SK-N-SH (cell line): ENCODE data around the gene BCAS3. TPM values are rescaled to one million over a fixed set of nuclear protein-coding genes. Genes with fewer than 3 reads are reported as not detected.

ENCODE experiments used
- CTCF ChIA-PET: fragments of 300-600, 350-600 bp; formaldehyde crosslinking; extraction: SDS; loops from one replicate; lab custom pipeline; 2021; lab: Yijun Ruan, JAX
- POLR2A ChIA-PET: fragments of 350-600 bp; sonication (Branson Sonifier 250); formaldehyde crosslinking; extraction: SDS; loops from one replicate; lab custom pipeline; 2020; ENCODE audit warnings: antibody characterized with exemption, inconsistent platforms; lab: Yijun Ruan, JAX
- DNase-seq: peaks from one replicate; pipeline ENCODE4 v3.0.0; 2012
- H2AFZ ChIP-seq: fragments of 200-600 bp; sonication (generic); 2 replicates; pipeline ENCODE4 v1.8.1; 2016; ENCODE audit warnings: antibody characterized with exemption, mild to moderate bottlenecking, low read depth
- H3F3A ChIP-seq: fragments of 200-600 bp; sonication (generic); replicated peaks from 2 replicates; pipeline ENCODE3; 2016; ENCODE audit warnings: antibody characterized with exemption, mild to moderate bottlenecking; ENCODE audit not compliant: insufficient read depth
- H3K27ac ChIP-seq, 2 experiments: fragments of 200-500 bp in 1 of 2; fragments of 200-600 bp in 1 of 2; sonication (Bioruptor generic) in 1 of 2; sonication (generic), shearing (Covaris generic) in 1 of 2; 2 replicates each; pipeline versions ENCODE4 v1.5.1 to v1.6.1; 2014 to 2016; ENCODE audit warnings: low read depth in 2 of 2, inconsistent platforms in 1 of 2, low read length in 1 of 2, mild to moderate bottlenecking in 1 of 2, mixed read lengths in 1 of 2
- H3K27me3 ChIP-seq: fragments of 200-600 bp; sonication (generic), shearing (Covaris generic); 2 replicates; pipeline ENCODE4 v1.6.1; 2016; ENCODE audit warnings: mixed run types; ENCODE audit not compliant: insufficient read depth
- H3K36me3 ChIP-seq, 2 experiments: fragments of 200-500 bp in 1 of 2; fragments of 200-600 bp in 1 of 2; sonication (Bioruptor generic) in 1 of 2; sonication (generic) in 1 of 2; replicated peaks in 1 of 2; 2 replicates each; pipeline versions ENCODE3 to v1.5.1; 2014 to 2016; ENCODE audit warnings: low read length in 1 of 2, mild to moderate bottlenecking in 1 of 2; ENCODE audit not compliant: insufficient read depth in 2 of 2, control insufficient read depth in 1 of 2
- H3K4me1 ChIP-seq, 2 experiments: fragments of 200-500 bp in 1 of 2; fragments of 200-600 bp in 1 of 2; sonication (Bioruptor generic) in 1 of 2; sonication (generic), shearing (Covaris generic) in 1 of 2; 2 replicates each; pipeline versions ENCODE4 v1.5.1 to v1.6.1; 2014 to 2016; ENCODE audit warnings: low read depth in 1 of 2, low read length in 1 of 2, mixed run types in 1 of 2; ENCODE audit not compliant: insufficient read depth in 2 of 2, control insufficient read depth in 1 of 2
- H3K4me2 ChIP-seq: fragments of 200-600 bp; sonication (generic), shearing (Covaris generic); 2 replicates; pipeline ENCODE4 v1.6.1; 2017; ENCODE audit warnings: mixed run types
- H3K4me3 ChIP-seq, 2 experiments: fragments of 200-500 bp in 1 of 2; fragments of 200-600 bp in 1 of 2; sonication (Bioruptor generic) in 1 of 2; sonication (generic), shearing (Covaris generic) in 1 of 2; 2 replicates each; pipeline versions ENCODE4 v1.5.1 to v1.8.1; 2014 to 2016; ENCODE audit warnings: low read depth in 2 of 2, inconsistent platforms in 1 of 2, low read length in 1 of 2, mild to moderate bottlenecking in 1 of 2, mixed read lengths in 1 of 2, moderate library complexity in 1 of 2
- H3K79me2 ChIP-seq: fragments of 200-600 bp; sonication (generic); 2 replicates; pipeline ENCODE4 v1.8.1; 2017; ENCODE audit warnings: mild to moderate bottlenecking; ENCODE audit not compliant: insufficient read depth
- H3K9ac ChIP-seq: fragments of 200-600 bp; sonication (generic); 2 replicates; pipeline ENCODE4 v1.6.1; 2017; ENCODE audit warnings: mixed run types
- H3K9me2 ChIP-seq: fragments of 200-600 bp; sonication (generic); 2 replicates; pipeline ENCODE4 v1.6.1; 2017; ENCODE audit warnings: mixed run types
- H3K9me3 ChIP-seq: fragments of 200-600 bp; sonication (generic); 2 replicates; pipeline ENCODE4 v1.6.1; 2017; ENCODE audit warnings: mixed run types, mild to moderate bottlenecking, moderate library complexity
- H4K20me1 ChIP-seq: fragments of 200-600 bp; sonication (generic); 2 replicates; pipeline ENCODE4 v1.6.1; 2017; ENCODE audit warnings: mild to moderate bottlenecking, mixed run types; ENCODE audit not compliant: insufficient read depth
- EP300 ChIP-seq, 2 experiments: IDR thresholded peaks; 2 replicates each; pipeline versions ENCODE4 v1.4.0 to v1.6.1; 2012; ENCODE audit warnings: borderline replicate concordance in 1 of 2, low read depth in 1 of 2, low read length in 1 of 2
- FOSL2 ChIP-seq: IDR thresholded peaks from 2 replicates; pipeline ENCODE4 v1.4.0; 2012; ENCODE audit warnings: low read depth, mild to moderate bottlenecking, moderate library complexity, borderline replicate concordance
- GABPA ChIP-seq: IDR thresholded peaks from 2 replicates; pipeline ENCODE4 v1.4.0; 2012; ENCODE audit warnings: low read depth, mild to moderate bottlenecking
- JUND ChIP-seq: IDR thresholded peaks from 2 replicates; pipeline ENCODE4 v1.4.0; 2012
- POLR2AphosphoS5 ChIP-seq: IDR thresholded peaks from 2 replicates; pipeline ENCODE4 v1.6.1; 2012; ENCODE audit warnings: low read depth, low read length
- RAD21 ChIP-seq: IDR thresholded peaks from 2 replicates; pipeline ENCODE4 v1.6.1; 2012; ENCODE audit warnings: mild to moderate bottlenecking, low read length
- RFX5 ChIP-seq: IDR thresholded peaks from 2 replicates; pipeline ENCODE4 v1.6.1; 2012; ENCODE audit warnings: mild to moderate bottlenecking, improper control_type of control experiment, low read length
- RXRA ChIP-seq: IDR thresholded peaks from 2 replicates; pipeline ENCODE4 v1.4.0; 2012; ENCODE audit warnings: low read depth, mild to moderate bottlenecking, borderline replicate concordance
- SIN3A ChIP-seq: IDR thresholded peaks from 2 replicates; pipeline ENCODE4 v1.6.1; 2012; ENCODE audit warnings: low read depth, mild to moderate bottlenecking, low read length, moderate library complexity, borderline replicate concordance
- TCF12 ChIP-seq: IDR thresholded peaks from 2 replicates; pipeline ENCODE4 v1.4.0; 2012
- TEAD4 ChIP-seq: IDR thresholded peaks from 2 replicates; pipeline ENCODE4 v1.4.0; 2012; ENCODE audit warnings: mild to moderate bottlenecking, borderline replicate concordance; ENCODE audit not compliant: insufficient read depth
- YY1 ChIP-seq: IDR thresholded peaks from 2 replicates; pipeline ENCODE4 v1.4.0; 2012; ENCODE audit warnings: low read depth, mild to moderate bottlenecking
- WGBS: methylation state at CpG from one replicate; pipeline ENCODE4 v1.1.6; 2017; ENCODE audit warnings: low lambda C conversion rate; 5-methylcytosine and 5-hydroxymethylcytosine counted together
- polyA plus RNA-seq, 3 experiments: library from polyadenylated mRNA; depleted of rRNA; stranded (reverse); fragments of >200 nt; gene quantifications; 2 replicates each; pipeline ENCODE4 v1.2.3, GENCODE V29; 2012
- TF ChIP-seq, protein P1 (sequence below): fragments of 150-350 bp; IDR thresholded peaks from 2 replicates; pipeline ENCODE4 v1.6.1; 2016; ENCODE audit warnings: mild to moderate bottlenecking, low read depth, low read length
- TF ChIP-seq, protein P2 (sequence below): fragments of 200-600 bp; sonication (generic); IDR thresholded peaks from 2 replicates; pipeline ENCODE4 v1.6.1; 2017; ENCODE audit warnings: antibody characterized with exemption, mild to moderate bottlenecking, moderate library complexity
- TF ChIP-seq, protein P3 (sequence below): IDR thresholded peaks from 2 replicates; pipeline ENCODE4 v1.4.0; 2012; ENCODE audit warnings: low read depth
- TF ChIP-seq, protein P4 (sequence below): IDR thresholded peaks from 2 replicates; pipeline ENCODE4 v1.4.0; 2012; ENCODE audit warnings: low read depth, borderline replicate concordance
- TF ChIP-seq, protein P5 (sequence below): IDR thresholded peaks from 2 replicates; pipeline ENCODE4 v1.6.1; 2012; ENCODE audit warnings: mild to moderate bottlenecking, low read depth, low read length, moderate library complexity
- TF ChIP-seq, protein P6 (sequence below): fragments of 150-350 bp; IDR thresholded peaks from 2 replicates; pipeline ENCODE4 v1.6.1; 2017; ENCODE audit warnings: antibody characterized with exemption, low read length, low read depth, borderline replicate concordance
- TF ChIP-seq, protein P7 (sequence below): IDR thresholded peaks from 2 replicates; pipeline ENCODE4; 2012

Gene BCAS3
- polyA plus RNA-seq, 1 of the 3 experiments (the other 2 are of a cell fraction), result 5.9 TPM

DNA sequence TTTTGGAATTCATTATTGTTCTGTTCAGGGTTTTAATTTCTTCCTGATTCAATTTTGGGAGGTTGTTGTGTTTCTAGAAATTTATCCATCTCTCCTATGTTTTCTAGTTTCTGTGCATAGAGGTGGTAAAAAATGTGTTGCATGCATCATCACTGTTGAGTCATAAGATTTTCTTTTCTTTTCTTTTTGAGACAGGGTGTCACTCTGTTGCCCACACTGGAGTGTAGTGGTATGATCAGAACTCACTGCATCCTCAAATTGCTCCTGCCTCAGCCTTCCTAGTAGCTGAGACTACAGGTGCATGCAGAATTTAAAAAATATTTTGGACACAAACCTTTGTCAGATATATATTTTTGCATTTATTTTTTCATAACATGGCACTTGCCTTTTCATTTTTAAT lies 184.8 kb downstream of the BCAS3 start (continued):
- TF ChIP-seq, protein P1, sequence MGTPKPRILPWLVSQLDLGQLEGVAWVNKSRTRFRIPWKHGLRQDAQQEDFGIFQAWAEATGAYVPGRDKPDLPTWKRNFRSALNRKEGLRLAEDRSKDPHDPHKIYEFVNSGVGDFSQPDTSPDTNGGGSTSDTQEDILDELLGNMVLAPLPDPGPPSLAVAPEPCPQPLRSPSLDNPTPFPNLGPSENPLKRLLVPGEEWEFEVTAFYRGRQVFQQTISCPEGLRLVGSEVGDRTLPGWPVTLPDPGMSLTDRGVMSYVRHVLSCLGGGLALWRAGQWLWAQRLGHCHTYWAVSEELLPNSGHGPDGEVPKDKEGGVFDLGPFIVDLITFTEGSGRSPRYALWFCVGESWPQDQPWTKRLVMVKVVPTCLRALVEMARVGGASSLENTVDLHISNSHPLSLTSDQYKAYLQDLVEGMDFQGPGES, result no peak
- TF ChIP-seq POLR2AphosphoS5, result no peak
- no peak for TF ChIP-seq RFX5
- no peak for TF ChIP-seq EP300 (IDR thresholded peaks at IDR 0.05; ENCODE audit: borderline replicate concordance in 1 of 2, low read depth in 1 of 2, low read length in 1 of 2)
- TF ChIP-seq, protein P2, sequence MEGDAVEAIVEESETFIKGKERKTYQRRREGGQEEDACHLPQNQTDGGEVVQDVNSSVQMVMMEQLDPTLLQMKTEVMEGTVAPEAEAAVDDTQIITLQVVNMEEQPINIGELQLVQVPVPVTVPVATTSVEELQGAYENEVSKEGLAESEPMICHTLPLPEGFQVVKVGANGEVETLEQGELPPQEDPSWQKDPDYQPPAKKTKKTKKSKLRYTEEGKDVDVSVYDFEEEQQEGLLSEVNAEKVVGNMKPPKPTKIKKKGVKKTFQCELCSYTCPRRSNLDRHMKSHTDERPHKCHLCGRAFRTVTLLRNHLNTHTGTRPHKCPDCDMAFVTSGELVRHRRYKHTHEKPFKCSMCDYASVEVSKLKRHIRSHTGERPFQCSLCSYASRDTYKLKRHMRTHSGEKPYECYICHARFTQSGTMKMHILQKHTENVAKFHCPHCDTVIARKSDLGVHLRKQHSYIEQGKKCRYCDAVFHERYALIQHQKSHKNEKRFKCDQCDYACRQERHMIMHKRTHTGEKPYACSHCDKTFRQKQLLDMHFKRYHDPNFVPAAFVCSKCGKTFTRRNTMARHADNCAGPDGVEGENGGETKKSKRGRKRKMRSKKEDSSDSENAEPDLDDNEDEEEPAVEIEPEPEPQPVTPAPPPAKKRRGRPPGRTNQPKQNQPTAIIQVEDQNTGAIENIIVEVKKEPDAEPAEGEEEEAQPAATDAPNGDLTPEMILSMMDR, result no peak
- no peak for TF ChIP-seq YY1
- no peak for TF ChIP-seq RAD21
- no peak for TF ChIP-seq SIN3A

DNA sequence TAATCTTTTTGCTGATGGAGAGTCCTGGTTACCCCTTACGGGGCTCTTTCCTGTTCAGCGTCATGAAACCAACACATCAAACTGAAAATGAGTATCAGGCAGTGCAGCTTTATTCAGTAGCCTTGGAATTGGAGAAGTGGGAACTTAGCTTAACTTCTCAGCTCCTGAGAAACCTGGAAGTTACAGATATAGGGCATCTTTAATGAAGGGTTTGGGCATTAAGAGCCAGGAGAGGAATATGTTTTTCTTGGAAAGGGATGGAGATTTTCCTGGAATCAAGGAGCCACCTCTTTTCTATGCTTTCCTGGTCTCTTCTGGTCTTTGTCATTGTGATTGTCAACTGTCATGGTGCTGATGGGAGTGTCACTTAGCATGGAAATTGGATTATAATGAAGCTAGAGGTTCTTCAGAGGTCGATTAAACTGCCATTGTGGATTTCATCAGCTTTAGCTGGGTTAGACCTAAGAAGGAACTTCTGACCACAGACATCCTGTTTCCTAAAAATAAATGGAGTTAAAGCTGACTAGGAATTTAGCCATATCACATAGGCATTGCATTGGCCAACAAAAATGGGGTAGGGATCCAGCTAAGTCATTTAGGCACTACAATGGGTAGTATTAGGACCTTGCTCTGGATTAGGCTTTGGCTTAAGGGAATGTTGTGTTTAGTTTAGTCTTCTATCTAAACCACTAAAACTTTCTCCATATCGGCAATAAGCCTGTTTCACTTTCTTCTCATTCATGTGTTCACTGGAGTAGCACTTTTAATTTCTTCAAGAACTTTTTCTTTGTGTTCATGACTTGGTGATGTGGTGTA lies 186.4 kb downstream of the BCAS3 start:
- peak overlapping the region; percentile 15; the same call in 1 of the 2 replicates for H3K4me2 ChIP-seq
- CTCF ChIA-PET, result interaction anchor here (0.7 kb wide), 2 partner anchors 12 to 143 kb away, joined by 3 read pairs; no protein-coding TSS in a partner anchor
- no peaks in the 10 kb centered on the region for H3K36me3 ChIP-seq
- no peak overlapping the region for H3K9ac ChIP-seq
- H3K4me3 ChIP-seq, result no peak overlapping the region
- no peaks in the 10 kb centered on the region for H3K79me2 ChIP-seq
- no peaks in the 10 kb centered on the region for H4K20me1 ChIP-seq
- H3K27me3 ChIP-seq, result no peaks in the 10 kb centered on the region
- no peaks in the 10 kb centered on the region for H3K9me3 ChIP-seq
- H3K27ac ChIP-seq, result no peak overlapping the region
- H3K9me2 ChIP-seq, result no peaks in the 10 kb centered on the region
- no peaks in the 10 kb centered on the region; a peak in 1 of 4 replicates for H3K4me1 ChIP-seq
- H3F3A ChIP-seq, result no peaks in the 10 kb centered on the region
- POLR2A ChIA-PET, result no interaction called here
- DNase-seq, result no peak
- WGBS, result 72% methylated on average over 4 of the region's 4 CpGs
- H2AFZ ChIP-seq, result peak overlapping the region; percentile 3; the same call in 1 of the 2 replicates
- TF ChIP-seq RXRA (no peak), FOSL2 (no peak), TEAD4 (no peak), GABPA (no peak), JUND (no peak), TCF12 (no peak), SIN3A (no peak)
- TF ChIP-seq, protein P3, sequence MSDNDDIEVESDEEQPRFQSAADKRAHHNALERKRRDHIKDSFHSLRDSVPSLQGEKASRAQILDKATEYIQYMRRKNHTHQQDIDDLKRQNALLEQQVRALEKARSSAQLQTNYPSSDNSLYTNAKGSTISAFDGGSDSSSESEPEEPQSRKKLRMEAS, result no peak
- TF ChIP-seq, protein P4, sequence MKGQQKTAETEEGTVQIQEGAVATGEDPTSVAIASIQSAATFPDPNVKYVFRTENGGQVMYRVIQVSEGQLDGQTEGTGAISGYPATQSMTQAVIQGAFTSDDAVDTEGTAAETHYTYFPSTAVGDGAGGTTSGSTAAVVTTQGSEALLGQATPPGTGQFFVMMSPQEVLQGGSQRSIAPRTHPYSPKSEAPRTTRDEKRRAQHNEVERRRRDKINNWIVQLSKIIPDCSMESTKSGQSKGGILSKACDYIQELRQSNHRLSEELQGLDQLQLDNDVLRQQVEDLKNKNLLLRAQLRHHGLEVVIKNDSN, result no peak
- TF ChIP-seq, protein P1, result no peak
- TF ChIP-seq, protein P5, sequence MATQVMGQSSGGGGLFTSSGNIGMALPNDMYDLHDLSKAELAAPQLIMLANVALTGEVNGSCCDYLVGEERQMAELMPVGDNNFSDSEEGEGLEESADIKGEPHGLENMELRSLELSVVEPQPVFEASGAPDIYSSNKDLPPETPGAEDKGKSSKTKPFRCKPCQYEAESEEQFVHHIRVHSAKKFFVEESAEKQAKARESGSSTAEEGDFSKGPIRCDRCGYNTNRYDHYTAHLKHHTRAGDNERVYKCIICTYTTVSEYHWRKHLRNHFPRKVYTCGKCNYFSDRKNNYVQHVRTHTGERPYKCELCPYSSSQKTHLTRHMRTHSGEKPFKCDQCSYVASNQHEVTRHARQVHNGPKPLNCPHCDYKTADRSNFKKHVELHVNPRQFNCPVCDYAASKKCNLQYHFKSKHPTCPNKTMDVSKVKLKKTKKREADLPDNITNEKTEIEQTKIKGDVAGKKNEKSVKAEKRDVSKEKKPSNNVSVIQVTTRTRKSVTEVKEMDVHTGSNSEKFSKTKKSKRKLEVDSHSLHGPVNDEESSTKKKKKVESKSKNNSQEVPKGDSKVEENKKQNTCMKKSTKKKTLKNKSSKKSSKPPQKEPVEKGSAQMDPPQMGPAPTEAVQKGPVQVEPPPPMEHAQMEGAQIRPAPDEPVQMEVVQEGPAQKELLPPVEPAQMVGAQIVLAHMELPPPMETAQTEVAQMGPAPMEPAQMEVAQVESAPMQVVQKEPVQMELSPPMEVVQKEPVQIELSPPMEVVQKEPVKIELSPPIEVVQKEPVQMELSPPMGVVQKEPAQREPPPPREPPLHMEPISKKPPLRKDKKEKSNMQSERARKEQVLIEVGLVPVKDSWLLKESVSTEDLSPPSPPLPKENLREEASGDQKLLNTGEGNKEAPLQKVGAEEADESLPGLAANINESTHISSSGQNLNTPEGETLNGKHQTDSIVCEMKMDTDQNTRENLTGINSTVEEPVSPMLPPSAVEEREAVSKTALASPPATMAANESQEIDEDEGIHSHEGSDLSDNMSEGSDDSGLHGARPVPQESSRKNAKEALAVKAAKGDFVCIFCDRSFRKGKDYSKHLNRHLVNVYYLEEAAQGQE, result no peak
- TF ChIP-seq, protein P6, sequence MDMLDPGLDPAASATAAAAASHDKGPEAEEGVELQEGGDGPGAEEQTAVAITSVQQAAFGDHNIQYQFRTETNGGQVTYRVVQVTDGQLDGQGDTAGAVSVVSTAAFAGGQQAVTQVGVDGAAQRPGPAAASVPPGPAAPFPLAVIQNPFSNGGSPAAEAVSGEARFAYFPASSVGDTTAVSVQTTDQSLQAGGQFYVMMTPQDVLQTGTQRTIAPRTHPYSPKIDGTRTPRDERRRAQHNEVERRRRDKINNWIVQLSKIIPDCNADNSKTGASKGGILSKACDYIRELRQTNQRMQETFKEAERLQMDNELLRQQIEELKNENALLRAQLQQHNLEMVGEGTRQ, result no peak
- TF ChIP-seq, protein P7, sequence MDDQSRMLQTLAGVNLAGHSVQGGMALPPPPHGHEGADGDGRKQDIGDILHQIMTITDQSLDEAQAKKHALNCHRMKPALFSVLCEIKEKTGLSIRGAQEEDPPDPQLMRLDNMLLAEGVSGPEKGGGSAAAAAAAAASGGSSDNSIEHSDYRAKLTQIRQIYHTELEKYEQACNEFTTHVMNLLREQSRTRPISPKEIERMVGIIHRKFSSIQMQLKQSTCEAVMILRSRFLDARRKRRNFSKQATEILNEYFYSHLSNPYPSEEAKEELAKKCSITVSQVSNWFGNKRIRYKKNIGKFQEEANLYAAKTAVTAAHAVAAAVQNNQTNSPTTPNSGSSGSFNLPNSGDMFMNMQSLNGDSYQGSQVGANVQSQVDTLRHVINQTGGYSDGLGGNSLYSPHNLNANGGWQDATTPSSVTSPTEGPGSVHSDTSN, result no peak; the same call in 1 of the 2 replicates
